OCI-LY3 (cell line): ENCODE measurements around the gene KMT5B.

Experiments
- CTCF ChIP-seq: fragments of 200-600, 300-600 bp; sonication (generic); IDR thresholded peaks from 2 replicates; pipeline ENCODE4 v1.5.1; 2014; ENCODE audit warnings: antibody characterized with exemption, low read length, low read depth
- EZH2phosphoT487 ChIP-seq: fragments of 200-600 bp; shearing (Covaris generic); IDR thresholded peaks from 2 replicates; pipeline ENCODE4 v1.6.1; 2018; ENCODE audit warnings: antibody characterized with exemption, mixed run types, low read depth

- no peak for TF ChIP-seq CTCF
- no peak for TF ChIP-seq EZH2phosphoT487
These were observed 10.2 kb upstream of the KMT5B start for GRCh38 chr11:68223275-68223674.
